ENCODE results near the gene JADE3. TPM values are rescaled to one million over a fixed set of nuclear protein-coding genes. Genes with fewer than 3 reads are reported as not detected.
A peak's percentile ranks its signal among the peaks of the same experiment; 100 is the strongest.

JADE3 gene
- total RNA-seq, 6 donors from 2014 or later = 4.2 to 10.7 (median 7.8) TPM

GRCh38 chrX:46957297-46957696 is 45.1 kb downstream of the JADE3 start:
- 58 to 74% methylated on average over 3 of the region's 3 CpGs for WGBS, 2 donors
- H3K27me3 ChIP-seq = no peaks in the 10 kb centered on the region
- no peaks in the 10 kb centered on the region for H3K36me3 ChIP-seq
- ATAC-seq (ENCODE audit: low FRiP score in 2 of 2) (no peak), DNase-seq (no peak)
- no peak overlapping the region for H3K27ac ChIP-seq
- peaks cover 0 to 10% (median 3%) of the 10 kb centered on the region in 4 donors for H3K4me1 ChIP-seq
- H3K9me3 ChIP-seq = no peaks in the 10 kb centered on the region
- no peak overlapping the region for H3K4me3 ChIP-seq
- TF ChIP-seq POLR2A (IDR thresholded peaks at IDR 0.05) (no peak), CTCF (IDR thresholded peaks at IDR 0.05) (no peak), POLR2AphosphoS5 (IDR thresholded peaks at IDR 0.05) (no peak)

- ATAC-seq (ENCODE audit: low FRiP score in 2 of 2) = peak in 1 of 2 donors; percentile 52
- WGBS, 2 donors = 20 to 25% methylated on average over 1 to 2 of the region's 2 CpGs
- H3K36me3 ChIP-seq = no peaks in the 10 kb centered on the region
These were observed 46.9 kb downstream of the JADE3 start for GRCh38 chrX:46959101-46959500.

DNA sequence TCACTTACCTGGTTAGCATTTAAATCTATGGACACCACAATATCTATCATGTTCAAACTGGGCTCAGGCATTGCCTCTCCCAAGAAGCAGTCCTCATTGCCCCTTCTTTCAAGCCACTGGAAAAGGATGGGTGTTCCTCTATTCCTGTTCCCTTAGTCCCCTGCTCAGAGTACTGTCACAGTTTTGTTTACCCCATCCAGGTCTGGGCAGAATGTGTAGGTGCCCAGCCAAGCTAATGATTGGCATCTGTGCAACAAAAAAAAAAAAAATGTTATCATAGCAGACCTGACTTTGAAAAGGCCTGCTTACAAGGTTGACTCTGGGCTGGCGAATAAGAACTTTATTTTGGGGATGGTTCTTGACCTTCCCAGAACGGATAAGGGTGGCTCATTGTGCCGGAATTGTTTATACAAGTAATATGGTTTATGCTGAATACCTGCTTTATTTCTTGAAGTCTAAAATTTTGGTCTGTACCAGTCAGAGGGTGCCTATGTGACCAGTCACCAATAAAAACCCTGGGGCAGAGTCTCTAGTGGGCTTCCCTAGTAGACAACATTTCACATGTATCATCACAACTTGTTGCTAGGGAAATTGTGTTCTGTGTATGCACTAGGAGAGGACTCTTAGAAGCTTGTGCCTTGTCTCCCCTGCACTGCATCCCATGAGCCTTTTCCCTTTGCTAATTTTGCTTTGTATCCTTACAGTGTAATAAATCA is 47.9 kb downstream of the JADE3 start:
- Histone ChIP-seq H3K27me3 (no peaks in the 10 kb centered on the region), H3K4me1 (peaks cover 0 to 10% (median 0%) of the 10 kb centered on the region in 4 donors), H3K27ac (no peak overlapping the region), H3K36me3 (no peaks in the 10 kb centered on the region), H3K4me3 (no peak overlapping the region), H3K9me3 (no peaks in the 10 kb centered on the region)
- ATAC-seq (ENCODE audit: low FRiP score in 2 of 2) (no peak), DNase-seq (no peak)
- TF ChIP-seq EP300 (IDR thresholded peaks at IDR 0.05) (no peak), CTCF (IDR thresholded peaks at IDR 0.05) (no peak), POLR2AphosphoS5 (IDR thresholded peaks at IDR 0.05) (no peak), POLR2A (IDR thresholded peaks at IDR 0.05) (no peak)
- WGBS, 2 donors = 63 to 68% methylated on average over 3 of the region's 3 CpGs

More at GRCh38 chrX:46959101-46959500, 46.9 kb downstream of the JADE3 start:
- DNase-seq = peak in 1 of 2 donors; percentile 27
- Histone ChIP-seq H3K4me3 (no peak overlapping the region), H3K27ac (no peak overlapping the region), H3K9me3 (no peaks in the 10 kb centered on the region), H3K27me3 (no peaks in the 10 kb centered on the region), H3K4me1 (peaks cover 0 to 10% (median 0%) of the 10 kb centered on the region in 4 donors)
- TF ChIP-seq POLR2A (IDR thresholded peaks at IDR 0.05) (no peak), POLR2AphosphoS5 (IDR thresholded peaks at IDR 0.05) (no peak), CTCF (IDR thresholded peaks at IDR 0.05) (no peak), EP300 (IDR thresholded peaks at IDR 0.05) (no peak)

DNA sequence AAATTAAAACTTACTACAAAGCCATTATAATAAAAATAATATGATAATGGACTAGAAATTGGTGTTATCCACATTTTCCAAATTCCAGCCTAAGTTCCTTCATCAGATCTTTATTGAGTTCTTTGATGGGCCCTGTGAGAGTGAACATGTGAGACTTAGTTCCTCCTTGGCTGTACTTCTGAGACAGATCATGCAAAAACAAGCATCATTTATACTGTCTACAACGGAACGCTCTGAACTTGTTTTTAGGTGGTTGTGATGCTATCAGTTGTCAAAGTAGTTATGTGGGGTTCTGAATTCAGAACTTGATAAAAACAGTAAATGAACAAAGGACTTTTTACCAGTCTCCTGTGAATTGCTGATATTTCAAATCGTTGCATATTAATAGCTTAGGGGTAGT is 48.9 kb downstream of the JADE3 start:
- Histone ChIP-seq H3K9me3 (no peaks in the 10 kb centered on the region), H3K27ac (no peak overlapping the region), H3K36me3 (no peaks in the 10 kb centered on the region), H3K4me3 (no peak overlapping the region), H3K4me1 (peaks cover 0 to 10% (median 0%) of the 10 kb centered on the region in 4 donors), H3K27me3 (no peaks in the 10 kb centered on the region)
- 55 to 74% methylated on average over 3 of the region's 3 CpGs for WGBS, 2 donors
- DNase-seq = no peak
- no peak for TF ChIP-seq EP300 (IDR thresholded peaks at IDR 0.05)
- TF ChIP-seq CTCF (IDR thresholded peaks at IDR 0.05) = no peak
- no peak for TF ChIP-seq POLR2AphosphoS5 (IDR thresholded peaks at IDR 0.05)
- no peak for TF ChIP-seq POLR2A (IDR thresholded peaks at IDR 0.05)
- ATAC-seq (ENCODE audit: low FRiP score in 2 of 2) = no peak
